Middle frontal gyrus (tissue), 1 donor: ENCODE data around the gene DNAAF2.
"Not testable (repeated sequence)": the region's sequence is repeated elsewhere in the genome, so short reads cannot be mapped to it uniquely, and the experiment has no call there.

Source experiments
- DNase-seq: peaks from one replicate; pipeline ENCODE4 v3.0.0-alpha.2; 2015; ENCODE audit warnings: low spot score; ENCODE audit errors: extremely low spot score

DNAAF2 gene

DNA sequence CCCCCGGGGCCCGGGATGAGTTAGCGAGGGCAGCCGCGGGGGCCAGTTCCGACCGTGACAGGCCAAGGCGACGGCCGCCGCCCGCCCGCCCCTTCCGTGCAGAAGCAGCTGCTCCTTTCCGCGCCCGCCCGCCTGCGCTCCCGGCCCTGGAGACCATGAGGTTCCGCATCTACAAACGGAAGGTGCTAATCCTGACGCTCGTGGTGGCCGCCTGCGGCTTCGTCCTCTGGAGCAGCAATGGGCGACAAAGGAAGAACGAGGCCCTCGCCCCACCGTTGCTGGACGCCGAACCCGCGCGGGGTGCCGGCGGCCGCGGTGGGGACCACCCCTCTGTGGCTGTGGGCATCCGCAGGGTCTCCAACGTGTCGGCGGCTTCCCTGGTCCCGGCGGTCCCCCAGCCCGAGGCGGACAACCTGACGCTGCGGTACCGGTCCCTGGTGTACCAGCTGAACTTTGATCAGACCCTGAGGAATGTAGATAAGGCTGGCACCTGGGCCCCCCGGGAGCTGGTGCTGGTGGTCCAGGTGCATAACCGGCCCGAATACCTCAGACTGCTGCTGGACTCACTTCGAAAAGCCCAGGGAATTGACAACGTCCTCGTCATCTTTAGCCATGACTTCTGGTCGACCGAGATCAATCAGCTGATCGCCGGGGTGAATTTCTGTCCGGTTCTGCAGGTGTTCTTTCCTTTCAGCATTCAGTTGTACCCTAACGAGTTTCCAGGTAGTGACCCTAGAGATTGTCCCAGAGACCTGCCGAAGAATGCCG, 13.7 kb downstream of the DNAAF2 start:
- no peak for DNase-seq

DNA sequence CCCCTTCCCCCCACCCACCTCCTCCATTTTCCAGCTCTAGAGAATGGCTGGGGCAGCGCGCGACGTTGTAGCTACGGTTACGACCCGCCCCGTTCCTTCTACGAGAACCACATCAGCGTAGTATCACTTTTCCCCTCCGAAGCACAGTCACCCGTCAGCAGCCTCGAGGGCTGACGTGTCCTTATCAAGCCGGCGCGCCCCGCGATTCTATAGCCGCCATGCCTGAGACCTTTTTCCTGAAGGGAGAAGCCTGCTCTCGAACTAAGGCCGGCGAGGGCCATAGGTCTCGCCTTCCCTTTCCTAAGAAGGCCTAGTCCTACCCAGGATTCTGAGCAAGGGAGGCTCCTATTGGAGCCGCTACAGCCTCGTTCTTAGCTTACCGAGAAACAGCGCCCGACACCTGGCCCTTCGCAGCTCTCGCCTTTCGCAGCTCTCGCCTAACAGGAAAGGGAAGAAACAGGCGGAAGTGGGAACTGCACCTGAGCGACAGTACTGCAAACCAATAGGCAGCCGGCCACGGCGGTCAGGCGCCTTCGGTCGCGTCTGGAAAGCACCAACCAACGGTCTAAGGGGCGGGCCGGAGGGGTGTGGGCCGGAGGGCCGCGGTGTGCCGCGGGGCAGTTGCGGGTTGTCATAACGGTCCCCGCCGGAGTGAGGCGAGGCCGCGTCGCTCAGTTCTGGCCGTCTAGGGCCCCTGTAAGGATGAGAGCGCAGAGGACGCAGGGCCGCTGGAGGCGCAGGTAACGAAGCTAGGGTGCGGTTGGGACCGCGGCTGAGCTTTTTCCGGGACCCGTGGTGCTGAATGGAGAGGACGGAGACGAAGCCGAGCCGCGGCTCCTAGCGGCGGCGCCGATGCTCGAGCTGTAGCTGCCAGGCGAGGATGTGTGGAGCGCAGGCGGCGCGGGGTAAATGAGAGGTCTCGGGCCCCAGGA, 14.6 kb downstream of the DNAAF2 start, which contains the start of the genes MGAT2 and RPL36AL:
Gene MGAT2 (plus strand): TSS at position 618 of the 932 bp plus-strand sequence. CDS start 470 bp downstream, outside the sequence.
Gene RPL36AL (minus strand): TSS at position 445 of the 932 bp plus-strand sequence. CDS start 1,522 bp downstream, outside the sequence.
- DNase-seq, result peak; percentile 92

DNA sequence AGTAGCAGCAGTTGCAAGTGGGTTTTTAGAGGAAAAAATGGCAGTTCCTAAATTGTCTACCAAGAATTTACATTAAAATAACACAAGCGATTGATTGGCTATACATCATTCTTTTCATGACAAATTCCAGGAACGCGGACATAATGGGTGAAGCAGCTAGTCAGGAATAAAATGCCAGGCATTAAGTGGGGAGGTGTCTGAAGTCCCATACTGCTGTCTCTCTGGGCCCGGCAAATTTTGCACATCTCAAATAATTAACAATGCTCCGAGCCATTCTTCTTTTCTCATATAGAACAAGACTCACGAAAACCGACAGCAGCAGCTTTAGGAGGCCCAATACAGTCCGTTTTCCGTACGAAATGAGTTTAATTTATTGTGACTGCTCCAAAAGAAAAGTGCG, 15.3 kb downstream of the DNAAF2 start:
- no peak for DNase-seq

DNA sequence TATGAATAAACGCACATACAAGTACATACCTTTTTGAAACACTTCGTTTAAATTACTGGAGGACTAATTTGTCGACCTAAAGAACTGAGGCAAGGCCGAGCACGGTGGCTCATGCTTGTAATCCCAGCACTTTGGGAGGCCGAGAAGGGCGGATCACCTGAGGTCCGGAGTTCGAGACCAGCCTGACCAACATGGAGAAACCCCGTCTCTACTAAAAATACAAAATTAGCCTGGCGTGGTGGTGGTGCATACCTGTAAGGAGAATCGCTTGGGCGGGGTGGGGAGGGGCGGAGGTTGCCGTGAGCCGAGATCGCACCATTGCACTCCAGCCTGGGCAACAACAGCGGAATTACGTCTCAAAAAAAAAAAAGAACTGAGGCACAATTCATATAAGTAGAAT, 15.8 kb downstream of the DNAAF2 start:
- DNase-seq, result not testable (repeated sequence)

DNA sequence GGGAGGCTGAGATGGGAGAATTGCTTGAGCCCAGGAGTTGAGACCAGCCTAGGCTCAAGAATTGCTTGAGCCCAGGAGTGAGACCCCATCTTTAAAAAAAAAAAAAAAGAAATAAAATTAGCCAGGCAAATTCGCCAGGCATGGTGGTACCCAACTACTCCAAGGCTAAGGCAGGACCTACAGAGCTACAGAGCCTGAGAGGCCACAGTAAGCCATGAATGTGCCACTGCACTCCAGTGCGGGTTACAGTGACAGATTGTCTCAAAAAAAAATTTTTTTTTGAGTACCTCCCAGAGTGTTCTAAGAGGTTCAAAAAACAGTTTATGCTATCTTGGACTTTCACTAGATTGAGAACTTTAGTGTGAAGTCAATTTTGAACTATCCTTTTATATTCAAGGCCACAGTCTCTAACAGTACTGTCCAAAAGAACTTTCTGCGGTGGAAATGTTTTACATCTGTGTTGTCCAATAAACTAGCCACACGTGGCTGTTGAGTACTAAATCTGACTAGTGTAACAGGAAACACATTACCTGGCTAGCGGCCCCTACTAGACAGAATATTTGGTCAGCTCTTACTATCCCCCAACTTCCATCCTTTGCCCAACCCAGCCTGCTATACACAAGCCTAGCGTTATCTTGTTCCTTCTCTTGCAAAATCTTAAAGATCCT, 17.1 kb downstream of the DNAAF2 start:
- no peak for DNase-seq

DNA sequence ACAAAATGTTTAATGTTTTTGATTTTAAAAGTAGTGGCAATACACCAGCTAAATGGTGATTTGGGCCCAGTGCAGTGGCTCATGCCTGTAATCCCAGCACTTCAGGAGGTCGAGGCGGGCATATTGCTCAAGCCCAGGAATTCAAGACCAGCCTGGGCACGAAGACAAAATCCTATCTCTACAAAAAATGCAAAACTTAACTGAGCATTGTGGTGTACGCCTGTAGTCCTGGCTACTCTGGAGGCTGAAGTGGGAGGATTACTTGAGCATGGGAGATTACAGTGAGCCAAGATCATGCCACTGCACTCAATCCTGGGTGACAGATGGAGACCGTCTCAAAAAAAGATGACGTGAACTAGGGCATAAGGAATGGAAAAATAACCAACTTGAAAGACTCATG, 19.3 kb downstream of the DNAAF2 start:
- DNase-seq, result no peak

DNA sequence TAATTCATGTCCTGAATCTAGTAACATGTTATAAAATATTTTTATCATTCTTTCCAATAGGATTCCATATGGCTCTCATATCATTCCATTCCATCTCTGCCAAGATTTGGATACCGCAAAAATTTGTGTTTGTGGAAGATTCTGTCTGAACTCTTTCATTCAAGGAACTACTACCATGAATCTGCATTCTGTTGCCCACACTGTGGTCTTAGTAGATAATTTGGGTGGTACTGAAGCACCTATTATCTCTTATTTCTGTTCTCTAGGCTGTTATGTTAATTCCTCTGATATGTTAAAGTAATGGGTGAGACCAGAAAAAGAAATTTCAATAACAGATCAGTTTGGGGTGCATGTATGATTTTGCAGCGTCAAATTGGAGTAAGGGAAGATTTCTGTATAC, 20.8 kb downstream of the DNAAF2 start:
- DNase-seq, result no peak

DNA sequence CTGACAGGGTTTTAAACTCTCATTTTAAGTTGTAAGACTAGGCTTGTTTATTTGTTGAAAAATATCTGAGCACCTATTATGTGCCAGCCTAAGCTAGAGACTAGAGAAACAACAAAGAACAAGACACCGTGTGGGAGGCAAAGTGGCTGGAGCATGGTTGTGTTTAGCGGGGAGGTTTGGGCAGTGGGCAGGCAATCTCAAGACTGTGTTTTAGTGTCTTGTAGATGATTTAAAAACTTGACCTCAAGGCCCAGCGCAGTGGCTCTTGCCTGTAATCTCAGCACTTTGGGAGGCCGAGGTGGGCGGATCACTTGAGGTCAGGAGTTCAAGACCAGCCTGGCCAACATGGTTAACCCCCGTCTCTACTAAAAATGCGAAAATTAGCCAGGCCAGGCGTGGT, 22.4 kb downstream of the DNAAF2 start:
- DNase-seq, result no peak

DNA sequence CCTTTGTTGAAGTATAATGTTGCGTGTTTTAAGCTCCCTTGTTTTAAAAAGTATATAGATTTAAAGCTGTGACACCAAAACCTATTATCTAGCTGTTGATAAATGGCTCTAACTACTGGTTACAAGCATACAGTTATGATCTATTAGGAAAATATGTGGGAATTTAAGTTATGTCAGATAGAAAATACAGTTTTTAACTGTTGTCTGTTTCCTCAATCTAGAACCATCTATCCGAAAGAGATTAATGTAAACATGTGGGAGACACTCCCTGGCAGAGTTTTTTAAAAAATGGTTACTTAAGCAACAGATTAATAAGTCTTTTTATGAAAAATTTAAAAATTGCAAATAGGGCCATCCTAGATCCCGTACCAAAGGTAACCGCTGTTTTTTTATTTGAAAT, 22.8 kb downstream of the DNAAF2 start:
- DNase-seq, result no peak

DNA sequence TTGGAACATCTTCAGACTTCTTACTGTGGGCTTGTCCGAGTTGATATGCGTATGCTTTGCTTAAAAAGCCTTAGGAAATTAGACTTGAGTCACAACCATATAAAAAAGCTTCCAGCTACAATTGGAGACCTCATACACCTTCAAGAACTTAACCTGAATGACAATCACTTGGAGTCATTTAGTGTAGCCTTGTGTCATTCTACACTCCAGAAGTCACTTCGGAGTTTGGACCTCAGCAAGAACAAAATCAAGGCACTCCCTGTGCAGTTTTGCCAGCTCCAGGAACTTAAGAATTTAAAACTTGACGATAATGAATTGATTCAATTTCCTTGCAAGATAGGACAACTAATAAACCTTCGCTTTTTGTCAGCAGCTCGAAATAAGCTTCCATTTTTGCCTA, 27.5 kb downstream of the DNAAF2 start:
- DNase-seq, result no peak

DNA sequence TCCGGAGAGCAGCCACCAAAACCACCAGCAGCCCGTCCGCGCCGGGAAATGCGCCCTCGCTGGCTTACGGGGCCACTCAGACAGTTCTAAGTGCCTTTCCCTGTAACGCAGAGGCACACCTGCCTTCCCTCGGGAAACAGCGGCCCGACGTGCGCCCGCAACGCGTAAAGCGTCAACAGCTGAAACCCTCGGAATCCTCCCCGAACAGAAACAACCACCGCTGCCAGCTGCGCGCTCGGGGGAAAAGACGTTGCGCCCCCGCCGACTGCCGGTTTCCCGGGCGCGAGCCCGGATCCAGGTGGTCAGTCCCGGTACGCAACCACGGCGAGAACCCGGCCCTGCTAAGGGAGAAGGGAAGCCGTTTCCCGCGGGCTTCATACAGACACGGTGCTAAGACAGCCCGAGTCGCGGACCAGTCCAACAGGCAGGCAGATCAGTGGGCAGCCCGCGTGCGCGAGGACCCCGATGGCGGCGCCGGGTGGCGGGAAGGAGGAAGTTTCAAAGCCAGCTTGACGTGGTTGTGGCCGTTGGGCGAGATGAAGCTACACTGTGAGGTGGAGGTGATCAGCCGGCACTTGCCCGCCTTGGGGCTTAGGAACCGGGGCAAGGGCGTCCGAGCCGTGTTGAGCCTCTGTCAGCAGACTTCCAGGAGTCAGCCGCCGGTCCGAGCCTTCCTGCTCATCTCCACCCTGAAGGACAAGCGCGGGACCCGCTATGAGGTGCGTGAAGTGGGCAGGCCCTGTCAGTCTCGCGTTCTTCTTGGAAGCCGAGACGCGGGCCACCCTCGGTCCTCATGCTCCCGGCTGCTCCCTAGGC, 36.4 kb downstream of the DNAAF2 start, which contains the start of gene LRR1:
Gene LRR1 (plus strand): TSS at position 456 of the 816 bp plus-strand sequence. CDS start 81 bp downstream, at position 537.
- DNase-seq, result peak; percentile 33

DNA sequence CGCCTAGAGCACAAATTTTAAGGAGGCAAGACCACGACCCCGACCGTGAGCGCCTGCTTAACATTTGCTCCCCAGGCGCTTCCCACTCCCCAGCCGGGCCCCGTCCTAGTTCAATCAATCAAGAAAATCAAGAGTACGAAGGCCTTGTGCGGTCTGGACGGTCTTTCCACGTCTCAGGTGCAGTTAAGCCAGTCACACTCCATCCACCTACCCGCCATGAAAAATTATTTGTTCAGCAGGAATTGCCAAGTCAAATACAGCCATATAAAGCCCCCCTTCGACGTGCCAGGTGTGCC, 36.9 kb downstream of the DNAAF2 start:
- DNase-seq, result no peak

DNA sequence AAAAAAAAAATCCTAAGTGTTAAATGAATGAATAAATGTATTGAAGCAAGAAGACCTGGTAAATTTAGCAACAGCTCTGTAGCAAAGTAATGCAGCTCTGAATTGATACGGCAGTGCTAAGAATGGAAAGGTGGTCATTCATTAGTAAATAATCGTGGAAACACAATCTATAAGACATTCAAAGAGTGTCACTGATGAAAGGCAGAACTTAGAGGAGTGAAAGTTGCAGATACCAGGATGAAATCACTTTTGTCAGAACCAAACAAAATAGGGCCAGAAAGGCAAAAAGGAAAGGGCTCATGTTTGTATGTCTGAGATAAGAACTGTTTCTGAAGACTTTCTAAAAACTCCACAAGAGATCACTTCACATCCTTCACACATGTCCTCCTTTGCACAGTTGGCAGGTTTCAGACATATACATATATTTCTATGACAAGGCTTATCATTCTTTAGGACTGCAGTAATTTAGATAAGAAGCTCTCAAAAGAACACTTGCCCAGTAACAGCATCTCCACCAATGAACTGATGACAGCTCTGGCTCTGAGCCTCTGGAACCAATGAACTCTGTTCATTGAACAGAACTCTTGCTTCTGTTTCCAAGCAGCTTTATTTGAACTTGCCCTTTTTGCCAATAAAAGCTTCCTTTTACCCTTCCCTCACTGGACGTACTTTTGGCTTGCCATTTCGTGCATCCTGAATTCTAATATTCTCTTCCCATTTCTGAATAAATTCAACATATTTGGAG, 40.5 kb downstream of the DNAAF2 start:
- peak; percentile 9 for DNase-seq

DNA sequence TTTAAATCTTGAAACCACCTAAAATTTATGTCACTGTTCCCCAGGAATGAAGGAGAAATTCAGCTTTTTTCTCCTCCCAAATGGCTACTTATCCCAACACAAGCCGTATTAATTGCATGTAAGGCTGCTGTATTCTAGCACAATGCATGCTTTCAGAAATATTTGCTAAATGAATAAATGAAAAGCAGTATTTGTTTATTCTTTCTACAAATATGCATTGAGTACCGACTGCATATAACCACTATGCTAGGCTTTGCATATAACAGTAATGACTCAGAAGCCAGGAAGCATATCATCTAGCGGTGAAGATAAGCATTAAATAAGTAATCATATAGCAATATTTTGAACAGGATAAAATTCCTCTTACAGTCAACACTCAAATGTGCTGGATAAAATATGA, 42.0 kb downstream of the DNAAF2 start:
- DNase-seq, result no peak

DNA sequence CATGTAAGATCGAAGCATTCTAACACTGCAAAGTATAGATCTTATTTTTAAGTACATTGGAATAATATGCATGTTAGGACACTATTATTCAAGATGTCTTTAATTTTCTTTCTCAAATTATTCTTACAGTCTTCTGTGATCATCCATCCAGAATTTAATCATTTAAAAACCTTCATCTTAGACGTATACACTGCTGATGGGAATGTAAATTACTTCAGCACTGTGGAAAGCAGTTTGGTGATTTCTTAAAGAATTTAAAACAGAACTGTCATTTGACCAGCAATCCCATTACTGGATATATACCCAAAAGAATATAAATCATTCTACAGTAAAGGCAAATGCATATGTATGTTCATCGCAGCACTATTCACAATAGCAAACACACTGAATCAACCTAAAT, 45.7 kb downstream of the DNAAF2 start:
- no peak for DNase-seq

DNA sequence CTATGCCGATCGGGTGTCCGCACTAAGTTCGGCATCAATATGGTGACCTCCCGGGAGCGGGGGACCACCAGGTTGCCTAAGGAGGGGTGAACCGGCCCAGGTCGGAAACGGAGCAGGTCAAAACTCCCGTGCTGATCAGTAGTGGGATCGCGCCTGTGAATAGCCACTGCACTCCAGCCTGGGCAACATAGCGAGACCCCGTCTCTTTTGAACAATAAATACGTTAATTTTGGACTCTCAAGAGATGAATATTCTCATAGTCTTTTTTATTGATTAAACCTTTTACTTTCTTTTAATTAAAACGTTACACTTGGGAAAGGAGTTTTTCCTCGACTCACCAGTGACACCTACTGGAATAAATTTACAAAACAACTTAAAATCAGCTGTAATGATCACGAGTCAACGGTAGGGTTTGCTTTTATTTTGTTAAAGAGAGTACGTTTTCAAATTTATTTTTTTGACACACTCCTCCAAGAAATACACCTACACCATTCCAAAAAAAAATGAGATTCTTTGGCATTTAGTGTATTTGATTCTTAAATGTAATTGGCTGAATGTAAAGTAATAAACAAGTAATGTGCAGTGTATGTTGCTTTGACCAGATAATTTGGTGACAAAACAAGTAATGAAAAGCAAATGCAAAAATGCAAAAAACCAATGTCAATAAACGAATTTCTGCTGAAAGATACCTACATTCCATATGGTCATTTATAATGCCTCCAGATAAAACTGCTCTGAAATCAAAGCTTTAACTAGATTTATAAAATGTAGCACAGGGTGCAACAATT, 48.2 kb downstream of the DNAAF2 start:
- DNase-seq, result peak; percentile 68

DNA sequence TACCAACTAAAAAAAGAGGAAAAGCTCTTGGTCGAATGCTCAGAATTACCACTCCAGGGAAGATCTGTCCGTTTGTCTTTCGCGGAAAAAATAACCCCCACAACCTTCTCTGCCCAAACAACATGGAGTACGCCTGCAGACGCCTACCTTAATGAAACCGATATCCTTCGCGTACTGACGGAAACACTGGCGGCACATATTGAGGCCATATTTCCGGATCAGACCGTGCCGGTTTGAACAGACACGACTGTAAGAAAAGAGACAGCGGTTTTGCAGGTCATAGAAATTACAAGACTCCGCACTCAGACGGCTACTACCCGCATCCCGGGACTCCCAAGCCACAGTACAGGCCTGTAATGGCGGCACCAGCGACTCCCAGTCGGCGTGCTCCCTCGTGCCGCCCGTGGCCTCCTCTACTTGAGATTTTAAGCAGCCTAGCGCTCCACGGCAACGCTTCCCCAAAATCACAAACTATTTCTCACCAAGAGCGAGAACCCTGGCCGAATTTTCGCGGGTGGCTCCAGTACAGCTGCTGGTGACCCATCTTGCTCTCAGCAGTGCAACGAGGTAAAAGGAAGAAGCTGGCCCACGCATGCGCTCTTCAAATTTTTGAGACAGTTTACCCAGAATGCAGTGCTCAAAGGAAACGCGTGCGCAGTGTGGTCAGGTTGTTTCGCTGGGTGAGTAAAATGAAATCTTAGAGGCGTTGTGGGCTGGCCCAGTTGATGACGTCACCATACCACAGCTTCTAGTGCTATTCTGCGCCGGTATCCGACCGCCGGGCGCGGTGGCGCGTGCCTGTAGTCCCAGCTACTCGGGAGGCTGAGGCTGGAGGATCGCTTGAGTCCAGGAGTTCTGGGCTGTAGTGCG, 49.0 kb downstream of the DNAAF2 start, which contains the start of gene RPS29:
Gene RPS29 (minus strand): TSS at position 578 of the 870 bp plus-strand sequence. CDS start 34 bp downstream, at position 544.
- peak; percentile 97 for DNase-seq

DNA sequence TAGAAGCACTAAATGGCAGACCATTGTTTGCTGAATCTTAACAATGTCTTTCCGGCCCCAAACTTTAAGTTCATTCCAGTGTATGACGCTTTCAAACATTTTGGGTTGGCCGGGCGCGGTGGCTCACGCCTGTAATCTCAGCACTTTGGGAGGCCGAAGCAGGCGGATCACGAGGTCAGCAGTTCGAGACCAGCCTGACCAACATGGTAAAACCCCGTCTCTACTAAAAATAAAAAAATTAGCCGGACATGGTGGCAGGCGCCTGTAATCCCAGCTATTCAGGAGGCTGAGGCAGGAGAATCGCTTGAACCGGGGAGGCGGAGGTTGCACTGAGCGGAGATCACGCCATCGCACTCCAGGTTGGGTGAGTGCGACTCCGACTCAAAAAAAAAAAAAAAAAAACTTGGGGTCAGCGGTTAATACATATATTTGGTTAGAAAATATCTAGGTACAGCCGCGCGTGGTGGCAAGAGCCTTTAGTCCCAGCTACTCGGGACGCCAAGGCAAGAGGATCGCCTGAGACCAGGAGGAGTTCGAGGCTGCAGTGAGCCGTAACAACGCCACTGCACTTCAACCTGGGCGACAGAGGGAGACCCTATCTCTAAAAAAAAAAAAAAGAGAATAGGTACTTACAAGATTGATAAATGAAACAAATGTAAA, 49.9 kb downstream of the DNAAF2 start:
- not testable (repeated sequence) for DNase-seq
